K562 (cell line): ENCODE measurements around the gene SLC18B1.

Experiments
- HSF4 ChIP-seq: fragments of 250-450 bp; sonication (Bioruptor Pico); IDR thresholded peaks from 2 replicates; pipeline ENCODE4 v2.1.2; 2022; ENCODE audit warnings: mild to moderate bottlenecking, moderate library complexity, borderline replicate concordance
- MAFK ChIP-seq: IDR thresholded peaks from 2 replicates; pipeline ENCODE4 v1.6.1; 2011; ENCODE audit warnings: low read length, improper control_type of control experiment
- POU5F1 ChIP-seq: fragments of 150-350 bp; IDR thresholded peaks from 2 replicates; pipeline ENCODE4 v1.6.1; 2014; ENCODE audit warnings: borderline replicate concordance, low read length, low read depth, mild to moderate bottlenecking; ENCODE audit not compliant: partially characterized antibody
- SNRNP70 ChIP-seq: fragments of 200-400 bp; formaldehyde crosslinking; optimal IDR thresholded peaks from 2 replicates; pipeline ENCODE3; 2017; ENCODE audit warnings: low read depth, low read length
- ZNF655 ChIP-seq: fragments of 250-450 bp; sonication (Bioruptor Pico); IDR thresholded peaks from 2 replicates; pipeline ENCODE4 v1.5.0; 2021

GRCh38 chr6:132817554-132818403 lies 19.3 kb upstream of the SLC18B1 start:
- TF ChIP-seq HSF4 (CRISPR knock-in tag) (no peak), POU5F1 (no peak), SNRNP70 (peak; percentile 33), MAFK (no peak), ZNF655 (CRISPR knock-in tag) (no peak)
